ENCODE results near the gene KLRC4. TPM values are rescaled to one million over a fixed set of nuclear protein-coding genes. Genes with fewer than 3 reads are reported as not detected.
"Not testable (repeated sequence)": the region's sequence is repeated elsewhere in the genome, so short reads cannot be mapped to it uniquely, and the experiment has no call there.

KLRC4 gene
- total and polyA plus RNA-seq, 4 donors: 0.17 to 1.3 (median 0.32) TPM

DNA sequence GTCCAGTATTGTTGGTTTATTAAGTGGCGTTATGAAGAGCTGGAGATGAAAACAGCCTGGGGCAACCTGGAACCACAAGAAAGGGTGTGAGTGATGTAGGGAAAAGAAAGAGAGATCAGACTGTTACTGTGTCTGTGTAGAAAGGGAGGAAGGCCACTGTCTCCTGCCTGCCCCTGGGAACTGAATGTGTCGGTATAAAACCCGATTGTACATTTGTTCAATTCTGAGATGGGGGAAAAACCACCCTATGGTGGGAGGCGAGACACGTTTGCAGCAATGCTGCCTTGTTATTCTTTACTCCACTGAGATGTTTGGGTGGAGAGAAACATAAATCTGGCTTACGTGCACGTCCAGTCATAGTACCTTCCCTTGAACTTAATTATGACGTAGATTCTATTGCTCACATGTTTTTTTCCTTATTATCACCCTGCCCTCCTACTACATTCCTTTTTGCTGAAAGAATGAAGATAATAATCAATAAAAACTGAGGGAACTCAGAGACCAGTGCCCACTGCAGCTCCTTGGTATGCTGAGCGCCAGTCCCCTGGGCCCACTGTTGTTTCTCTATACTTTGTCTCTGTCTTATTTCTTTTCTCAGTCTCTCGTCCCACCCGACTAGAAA, 14.9 kb downstream of the KLRC4 start:
- not testable (repeated sequence) for H3K4me1 ChIP-seq (ENCODE audit: control insufficient read depth in 4 of 4, insufficient read depth in 4 of 4, low read length in 3 of 4); H3K9ac ChIP-seq (ENCODE audit: low read depth in 1 of 2, low read length in 2 of 2); DNase-seq (ENCODE audit: low spot score); H3K27me3 ChIP-seq (ENCODE audit: control insufficient read depth in 4 of 4, insufficient read depth in 4 of 4, low read length in 3 of 4); H3K4me3 ChIP-seq (ENCODE audit: low read depth in 1 of 3, low read length in 3 of 3); H3K27ac ChIP-seq (ENCODE audit: low read depth in 1 of 2, low read length in 2 of 2); H3K9me3 ChIP-seq (ENCODE audit: control insufficient read depth in 4 of 4, low read length in 3 of 4); H3K36me3 ChIP-seq (ENCODE audit: control insufficient read depth in 4 of 4, insufficient read depth in 3 of 4, low read depth in 1 of 4, low read length in 3 of 4)
- WGBS: 86% methylated on average over 11 of the region's 11 CpGs

GRCh38 chr12:10393291-10393690, 16.3 kb downstream of the KLRC4 start:
- H3K9me3 ChIP-seq (ENCODE audit: control insufficient read depth in 4 of 4, low read length in 3 of 4): no peaks in the 10 kb centered on the region
- no peak overlapping the region for H3K9ac ChIP-seq (ENCODE audit: low read depth in 1 of 2, low read length in 2 of 2)
- H3K4me1 ChIP-seq (ENCODE audit: control insufficient read depth in 4 of 4, insufficient read depth in 4 of 4, low read length in 3 of 4): no peaks in the 10 kb centered on the region
- no peaks in the 10 kb centered on the region for H3K36me3 ChIP-seq (ENCODE audit: control insufficient read depth in 4 of 4, insufficient read depth in 3 of 4, low read depth in 1 of 4, low read length in 3 of 4)
- H3K27ac ChIP-seq (ENCODE audit: low read depth in 1 of 2, low read length in 2 of 2): no peak overlapping the region
- no peak for TF ChIP-seq FOXA1 (IDR thresholded peaks at IDR 0.05)
- TF ChIP-seq GABPA (IDR thresholded peaks at IDR 0.05 in 1 of 2, conservative IDR thresholded peaks at IDR 0.05 in 1 of 2): no peak
- no peak for TF ChIP-seq RAD21 (IDR thresholded peaks at IDR 0.05)
- TF ChIP-seq JUND (IDR thresholded peaks at IDR 0.05): no peak
- TF ChIP-seq FOXA2 (IDR thresholded peaks at IDR 0.05): no peak
- TF ChIP-seq, protein P1, sequence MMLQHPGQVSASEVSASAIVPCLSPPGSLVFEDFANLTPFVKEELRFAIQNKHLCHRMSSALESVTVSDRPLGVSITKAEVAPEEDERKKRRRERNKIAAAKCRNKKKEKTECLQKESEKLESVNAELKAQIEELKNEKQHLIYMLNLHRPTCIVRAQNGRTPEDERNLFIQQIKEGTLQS (IDR thresholded peaks at IDR 0.05): no peak
- TF ChIP-seq ZBTB33 (IDR thresholded peaks at IDR 0.05): no peak
- no peak for TF ChIP-seq HNF4A (conservative IDR thresholded peaks at IDR 0.05)
- TF ChIP-seq MAX (IDR thresholded peaks at IDR 0.05): no peak
- TF ChIP-seq REST (IDR thresholded peaks at IDR 0.05): no peak
- TF ChIP-seq NR2F2 (IDR thresholded peaks at IDR 0.05): no peak
- TF ChIP-seq TAF1 (conservative IDR thresholded peaks at IDR 0.05): no peak
- no peak for TF ChIP-seq SP1 (IDR thresholded peaks at IDR 0.05)
- TF ChIP-seq, protein P2, sequence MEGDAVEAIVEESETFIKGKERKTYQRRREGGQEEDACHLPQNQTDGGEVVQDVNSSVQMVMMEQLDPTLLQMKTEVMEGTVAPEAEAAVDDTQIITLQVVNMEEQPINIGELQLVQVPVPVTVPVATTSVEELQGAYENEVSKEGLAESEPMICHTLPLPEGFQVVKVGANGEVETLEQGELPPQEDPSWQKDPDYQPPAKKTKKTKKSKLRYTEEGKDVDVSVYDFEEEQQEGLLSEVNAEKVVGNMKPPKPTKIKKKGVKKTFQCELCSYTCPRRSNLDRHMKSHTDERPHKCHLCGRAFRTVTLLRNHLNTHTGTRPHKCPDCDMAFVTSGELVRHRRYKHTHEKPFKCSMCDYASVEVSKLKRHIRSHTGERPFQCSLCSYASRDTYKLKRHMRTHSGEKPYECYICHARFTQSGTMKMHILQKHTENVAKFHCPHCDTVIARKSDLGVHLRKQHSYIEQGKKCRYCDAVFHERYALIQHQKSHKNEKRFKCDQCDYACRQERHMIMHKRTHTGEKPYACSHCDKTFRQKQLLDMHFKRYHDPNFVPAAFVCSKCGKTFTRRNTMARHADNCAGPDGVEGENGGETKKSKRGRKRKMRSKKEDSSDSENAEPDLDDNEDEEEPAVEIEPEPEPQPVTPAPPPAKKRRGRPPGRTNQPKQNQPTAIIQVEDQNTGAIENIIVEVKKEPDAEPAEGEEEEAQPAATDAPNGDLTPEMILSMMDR (IDR thresholded peaks at IDR 0.05; ENCODE audit: low read depth, low read length, missing input control): no peak
- no peak for TF ChIP-seq YY1 (IDR thresholded peaks at IDR 0.05)
- TF ChIP-seq RXRA (IDR thresholded peaks at IDR 0.05): no peak
- no peak for TF ChIP-seq EGR1 (IDR thresholded peaks at IDR 0.05; ENCODE audit: low read depth in 2 of 2)
- WGBS: 55% methylated on average over 3 of the region's 3 CpGs
- no peak for DNase-seq (ENCODE audit: low spot score)
- H3K4me3 ChIP-seq (ENCODE audit: low read depth in 1 of 3, low read length in 3 of 3): no peak overlapping the region
- peaks cover 0 to 7% (median 0%) of the 10 kb centered on the region in 4 donors for H3K27me3 ChIP-seq (ENCODE audit: control insufficient read depth in 4 of 4, insufficient read depth in 4 of 4, low read length in 3 of 4)

Measured in liver (tissue), 9 donors.